GM18508 (cell line): ENCODE measurements around the gene MEX3D.

Source experiments
- ATAC-seq: cut with Tn5 transposase; IDR thresholded peaks from one replicate; pipeline ENCODE4 v1.9.1; 2021; ENCODE audit warnings: moderate number of reproducible peaks; ENCODE audit not compliant: insufficient read depth, unreplicated experiment

Gene MEX3D

GRCh38 chr19:1508507-1508856, 59.6 kb downstream of the MEX3D start:
- no peak for ATAC-seq

- no peak for ATAC-seq
Observed at GRCh38 chr19:1507763-1508506, 60.2 kb downstream of the MEX3D start.

GRCh38 chr19:1507192-1507660, 60.9 kb downstream of the MEX3D start:
- ATAC-seq, result no peak

GRCh38 chr19:1505991-1506881, 61.9 kb downstream of the MEX3D start:
- no peak for ATAC-seq

- no peak for ATAC-seq
Observed at GRCh38 chr19:1505012-1505411, 63.1 kb downstream of the MEX3D start.
